ENCODE measurements around the gene STEAP4. TPM values are rescaled to one million over a fixed set of nuclear protein-coding genes. Genes with fewer than 3 reads are reported as not detected.

Gene STEAP4
- total RNA-seq, 1 experiment from 2014 or later: not detected

GRCh38 chr7:88299126-88299525 is 7.6 kb downstream of the STEAP4 start:
- Mint-ChIP-seq H3K27me3 (ENCODE audit: insufficient read depth, unreplicated experiment) (no peaks in the 10 kb centered on the region), H3K4me1 (ENCODE audit: insufficient read depth, unreplicated experiment) (no peaks in the 10 kb centered on the region), H3K4me3 (ENCODE audit: unreplicated experiment) (no peak overlapping the region), H3K27ac (ENCODE audit: low read depth, unreplicated experiment) (no peak overlapping the region), H3K36me3 (ENCODE audit: insufficient read depth, unreplicated experiment) (no peaks in the 10 kb centered on the region), H3K9me3 (ENCODE audit: unreplicated experiment) (no peaks in the 10 kb centered on the region)
- ChIA-PET POLR2A (no interaction called here), CTCF (no interaction called here)
- intact Hi-C loops (cut with micrococcal nuclease): no loop called here
- no peak for DNase-seq (ENCODE audit: unreplicated experiment)
- no TSS peak for BruUV-seq (replicated peaks)
- no peak for TF ChIP-seq CTCF (IDR thresholded peaks at IDR 0.05; ENCODE audit: unreplicated experiment)

GRCh38 chr7:88293866-88294265 is 12.8 kb downstream of the STEAP4 start:
- no peak overlapping the region for H3K4me3 Mint-ChIP-seq (ENCODE audit: unreplicated experiment)
- CTCF ChIA-PET: no interaction called here
- POLR2A ChIA-PET: interaction anchor here (0.7 kb wide), 1 partner anchor 481 kb away, joined by 3 read pairs; no protein-coding TSS in a partner anchor
- no peaks in the 10 kb centered on the region for H3K9me3 Mint-ChIP-seq (ENCODE audit: unreplicated experiment)
- H3K27me3 Mint-ChIP-seq (ENCODE audit: insufficient read depth, unreplicated experiment): no peaks in the 10 kb centered on the region
- peaks cover 13% of the 10 kb centered on the region for H3K4me1 Mint-ChIP-seq (ENCODE audit: insufficient read depth, unreplicated experiment)
- DNase-seq (ENCODE audit: unreplicated experiment): no peak
- intact Hi-C loops (cut with micrococcal nuclease): no loop called here
- BruUV-seq (replicated peaks): no TSS peak
- H3K36me3 Mint-ChIP-seq (ENCODE audit: insufficient read depth, unreplicated experiment): no peaks in the 10 kb centered on the region
- TF ChIP-seq CTCF (IDR thresholded peaks at IDR 0.05; ENCODE audit: unreplicated experiment): no peak
- H3K27ac Mint-ChIP-seq (ENCODE audit: low read depth, unreplicated experiment): no peak overlapping the region

- POLR2A ChIA-PET: interaction anchor here (0.9 kb wide), 1 partner anchor 11 kb away, joined by 3 read pairs; no protein-coding TSS in a partner anchor
- TF ChIP-seq CTCF (IDR thresholded peaks at IDR 0.05; ENCODE audit: unreplicated experiment): no peak
- H3K4me1 Mint-ChIP-seq (ENCODE audit: insufficient read depth, unreplicated experiment): peaks cover 14% of the 10 kb centered on the region
- BruUV-seq (replicated peaks): no TSS peak
- no peak overlapping the region for H3K27ac Mint-ChIP-seq (ENCODE audit: low read depth, unreplicated experiment)
- H3K36me3 Mint-ChIP-seq (ENCODE audit: insufficient read depth, unreplicated experiment): no peaks in the 10 kb centered on the region
- CTCF ChIA-PET: no interaction called here
- H3K27me3 Mint-ChIP-seq (ENCODE audit: insufficient read depth, unreplicated experiment): no peaks in the 10 kb centered on the region
- DNase-seq (ENCODE audit: unreplicated experiment): no peak
- no peak overlapping the region for H3K4me3 Mint-ChIP-seq (ENCODE audit: unreplicated experiment)
- H3K9me3 Mint-ChIP-seq (ENCODE audit: unreplicated experiment): no peaks in the 10 kb centered on the region
- intact Hi-C loops (cut with micrococcal nuclease): no loop called here
These were observed 15.1 kb downstream of the STEAP4 start for GRCh38 chr7:88291398-88292173.

- Mint-ChIP-seq H3K27ac (ENCODE audit: low read depth, unreplicated experiment) (no peak overlapping the region), H3K4me1 (ENCODE audit: insufficient read depth, unreplicated experiment) (peaks cover 14% of the 10 kb centered on the region), H3K9me3 (ENCODE audit: unreplicated experiment) (no peaks in the 10 kb centered on the region), H3K27me3 (ENCODE audit: insufficient read depth, unreplicated experiment) (no peaks in the 10 kb centered on the region), H3K4me3 (ENCODE audit: unreplicated experiment) (no peak overlapping the region), H3K36me3 (ENCODE audit: insufficient read depth, unreplicated experiment) (no peaks in the 10 kb centered on the region)
- no peak for TF ChIP-seq CTCF (IDR thresholded peaks at IDR 0.05; ENCODE audit: unreplicated experiment)
- ChIA-PET CTCF (interaction anchor here (1.2 kb wide), 1 partner anchor 47 kb away, joined by 3 read pairs; no protein-coding TSS in a partner anchor), POLR2A (no interaction called here)
- BruUV-seq (replicated peaks): no TSS peak
- intact Hi-C loops (cut with micrococcal nuclease): no loop called here
- DNase-seq (ENCODE audit: unreplicated experiment): no peak
These were observed 16.2 kb downstream of the STEAP4 start for GRCh38 chr7:88290491-88290890.
